Tongue (tissue), 2 donors: Measurements from ENCODE around the gene SCFD2. TPM values are rescaled to one million over a fixed set of nuclear protein-coding genes. Genes with fewer than 3 reads are reported as not detected.
A peak's percentile ranks its signal among the peaks of the same experiment; 100 is the strongest.

ENCODE experiments used
- DNase-seq: peaks from one replicate; pipeline ENCODE4 v3.0.0-alpha.2; 2015
- total RNA-seq: library from RNA; depleted of rRNA; stranded (reverse); fragments of >200 nt; gene quantifications from one replicate; pipeline ENCODE4 v1.2.3, GENCODE V29; 2014

SCFD2 gene
- total RNA-seq, 1 donor from 2014 or later, result 34.3 TPM

DNA sequence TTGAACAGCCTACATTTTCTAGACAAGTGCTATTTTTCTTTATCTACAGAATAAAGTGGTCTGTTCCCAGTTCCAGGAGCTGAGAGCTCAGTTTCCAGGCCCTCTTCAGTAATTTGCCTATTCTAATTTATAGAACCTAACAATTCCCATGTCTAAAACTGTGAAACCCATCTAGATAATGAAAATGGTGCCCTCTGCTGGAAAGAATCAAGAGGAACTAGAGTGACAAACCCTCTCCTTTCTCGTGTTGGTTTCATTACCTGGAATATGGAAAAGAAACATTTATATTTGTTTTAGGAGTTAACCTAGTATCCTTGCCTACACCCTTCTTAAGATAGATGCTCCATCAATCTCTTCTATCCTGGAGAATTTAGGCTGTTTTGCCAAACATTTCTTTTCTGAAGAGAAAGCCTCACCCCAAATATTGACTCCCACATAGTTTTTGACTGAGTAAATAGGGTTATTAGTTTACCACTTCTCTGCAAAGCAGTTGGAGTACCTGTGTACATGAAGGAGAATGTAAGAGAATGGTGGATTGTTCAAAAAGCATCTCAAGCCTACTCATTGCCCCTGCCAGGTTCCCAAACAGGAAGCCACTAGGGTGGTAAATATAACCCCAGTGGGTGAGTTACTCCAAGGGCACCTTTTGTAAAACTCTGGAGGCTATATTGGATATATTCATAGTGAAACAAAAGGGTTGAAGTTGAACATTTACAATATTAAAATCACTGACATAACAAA lies 382.1 kb downstream of the SCFD2 start:
- DNase-seq, result peak; percentile 86

DNA sequence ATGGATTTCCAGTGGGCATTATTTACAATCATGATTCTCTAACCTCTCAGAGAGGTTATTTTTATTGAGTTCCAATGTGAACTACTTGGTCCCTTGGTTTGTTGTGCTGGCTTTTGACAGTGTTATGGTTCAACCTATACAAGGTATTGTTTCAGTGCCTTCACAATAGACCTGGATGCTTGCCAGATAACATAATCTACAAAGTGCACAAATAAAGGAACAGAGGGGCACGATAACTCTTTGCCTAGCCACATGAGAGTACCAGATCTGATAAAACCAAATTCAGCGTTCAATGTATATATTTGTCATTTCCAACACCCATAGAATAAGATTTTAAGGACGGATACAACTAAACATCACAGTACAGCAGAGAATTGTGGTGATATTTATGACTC lies 382.9 kb downstream of the SCFD2 start:
- no peak for DNase-seq

DNA sequence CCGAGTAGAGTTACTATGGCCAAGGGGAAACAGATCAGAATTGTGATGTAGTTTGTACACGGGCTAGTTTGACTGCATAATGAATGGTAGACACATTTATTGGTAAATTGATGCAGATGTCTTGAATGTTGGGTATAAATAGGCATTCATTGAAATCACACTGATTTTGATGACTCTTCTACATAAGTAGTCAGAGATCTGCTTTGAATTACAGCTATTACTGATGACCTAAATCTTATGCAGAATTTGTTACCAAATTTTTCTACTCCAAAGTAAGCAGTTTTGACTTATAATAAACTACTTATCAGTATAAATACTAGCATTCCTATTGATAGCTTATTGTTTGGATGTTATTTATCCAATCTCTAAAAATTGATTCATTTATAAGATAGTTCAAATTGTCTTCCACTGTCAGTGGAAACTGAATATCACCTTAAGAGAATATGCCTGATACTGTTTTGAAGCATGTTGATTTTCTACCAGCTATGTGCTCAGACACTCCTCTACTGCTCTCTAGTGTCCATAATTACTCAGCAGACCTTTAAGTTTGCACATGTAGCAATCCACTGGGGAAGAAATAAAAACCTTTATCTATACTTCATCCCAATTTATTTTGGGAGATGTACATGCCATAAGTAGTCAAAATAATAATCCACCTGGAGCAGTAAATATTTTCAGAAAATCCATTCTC lies 383.5 kb downstream of the SCFD2 start:
- peak; percentile 81 for DNase-seq

DNA sequence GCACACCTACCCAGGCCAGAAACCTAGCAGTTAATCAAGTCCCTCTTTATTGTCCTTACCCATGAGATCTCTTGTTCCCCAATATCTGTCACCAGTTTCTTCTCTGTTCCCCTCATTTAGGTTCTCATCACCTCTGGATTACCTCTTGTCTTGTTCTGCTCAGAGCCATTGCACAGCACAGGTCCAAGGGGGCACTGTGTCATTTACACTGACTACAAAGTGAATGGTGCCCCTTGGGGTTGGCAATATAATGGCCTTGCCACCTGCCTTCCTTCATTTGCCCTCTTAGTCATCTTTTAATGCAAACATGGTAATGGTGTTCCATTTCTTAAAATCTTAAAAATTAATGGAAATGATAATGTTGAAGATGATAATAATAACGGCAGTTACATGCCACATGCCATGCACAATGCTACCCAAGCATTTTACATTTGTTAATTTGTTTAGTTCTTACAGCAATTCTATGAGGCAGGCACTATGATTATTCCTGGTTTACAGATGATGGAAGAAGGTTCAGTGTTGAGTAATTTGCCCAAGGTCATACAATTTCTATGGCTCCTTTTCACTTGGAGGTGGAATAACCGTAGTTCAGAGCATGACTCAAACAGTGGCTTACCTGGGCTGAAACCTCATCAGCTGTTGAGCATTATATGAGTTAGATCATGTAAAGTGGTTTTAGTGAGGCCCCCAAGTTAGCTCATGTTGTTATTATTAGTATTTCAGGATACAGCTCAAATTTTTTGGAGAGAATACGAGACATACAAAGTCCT lies 385.9 kb downstream of the SCFD2 start:
- DNase-seq, result peak; percentile 42

DNA sequence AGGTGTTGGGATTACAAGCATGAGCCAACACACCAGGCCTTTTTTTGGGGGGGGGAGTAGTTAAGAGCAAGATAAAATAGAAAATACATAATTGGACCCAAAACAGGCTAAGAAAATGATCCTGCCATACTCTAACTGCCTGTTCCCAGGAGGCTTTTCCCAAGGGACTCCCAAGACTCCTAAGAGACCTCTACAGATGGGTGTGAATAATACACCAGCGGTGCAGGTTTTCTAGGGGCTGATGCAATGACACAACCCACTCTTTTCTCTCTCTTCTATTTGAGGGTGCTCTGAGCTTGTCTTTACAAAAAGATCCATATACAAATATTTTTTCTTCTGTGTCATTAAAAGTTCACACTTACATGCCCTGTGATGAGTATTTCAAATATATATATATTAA lies 386.8 kb downstream of the SCFD2 start:
- no peak for DNase-seq

DNA sequence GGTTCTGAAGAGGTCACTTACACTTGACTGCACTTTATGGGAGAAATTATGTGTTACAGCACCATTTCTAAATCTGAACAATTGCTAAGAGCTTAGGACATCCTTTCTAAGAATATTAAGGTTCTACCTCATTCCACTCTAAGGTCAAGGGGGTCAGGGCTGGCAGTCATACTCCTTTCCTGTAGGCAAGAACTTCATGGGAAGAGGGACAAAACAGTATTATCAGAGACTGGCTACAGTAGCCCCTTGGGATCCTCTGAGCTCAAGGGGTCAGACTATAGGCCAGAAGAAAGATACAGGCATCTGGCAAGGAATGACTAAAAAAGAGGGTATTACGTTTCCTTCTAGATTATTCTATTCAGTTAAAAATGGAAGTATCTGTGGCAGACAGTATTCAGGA lies 388.6 kb downstream of the SCFD2 start:
- DNase-seq, result no peak

DNA sequence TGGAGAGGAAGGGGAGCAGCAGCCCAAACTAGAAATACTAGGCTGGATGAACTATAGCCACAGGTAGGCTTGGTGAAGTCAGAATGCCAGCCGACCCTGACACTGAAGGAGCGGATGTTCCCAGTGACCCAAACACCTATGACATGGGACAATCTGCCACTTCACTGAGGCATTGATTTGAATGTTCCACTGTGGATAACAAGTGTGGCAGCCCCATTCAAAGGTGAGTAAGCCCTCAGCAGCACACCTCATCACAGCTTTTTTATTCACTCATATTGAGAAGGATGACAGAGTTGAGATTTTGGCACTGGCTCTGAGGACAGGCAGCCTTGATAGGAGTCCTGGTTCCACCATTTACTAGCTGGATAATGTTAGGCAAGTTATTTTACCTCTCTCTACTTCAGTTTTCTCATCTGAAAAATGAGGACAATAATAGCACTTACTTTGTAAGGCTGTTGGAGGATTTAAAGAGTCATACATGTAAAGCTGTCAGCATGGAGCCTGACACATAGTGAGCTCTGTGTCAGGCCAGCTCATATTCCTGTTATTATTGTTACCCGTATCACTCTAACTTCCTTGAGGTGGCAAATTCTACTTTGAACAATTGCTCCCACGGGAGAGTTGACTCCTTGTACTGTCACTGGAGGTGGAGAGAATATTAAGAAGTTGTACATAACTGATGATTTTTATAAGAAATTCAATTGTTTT lies 389.2 kb downstream of the SCFD2 start:
- DNase-seq, result no peak

DNA sequence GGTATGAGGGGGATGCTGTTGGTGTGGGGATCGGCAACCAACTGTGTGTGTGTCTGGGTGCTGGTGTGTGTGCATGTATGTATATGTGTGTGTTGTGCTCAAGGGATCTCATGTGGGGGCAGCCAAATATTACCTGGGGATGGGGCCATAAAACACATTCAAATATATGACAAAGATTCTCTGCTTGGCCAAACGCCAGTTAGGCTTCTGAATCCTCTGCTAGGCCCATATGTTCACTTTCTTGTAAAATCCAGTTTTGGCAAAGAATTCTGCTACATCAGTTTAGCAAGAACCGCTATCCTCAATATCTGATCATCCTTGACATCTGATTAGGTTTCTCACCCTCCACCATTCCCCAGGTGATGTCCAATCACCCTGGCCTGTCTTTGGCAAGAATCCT lies 397.2 kb downstream of the SCFD2 start:
- no peak for DNase-seq

DNA sequence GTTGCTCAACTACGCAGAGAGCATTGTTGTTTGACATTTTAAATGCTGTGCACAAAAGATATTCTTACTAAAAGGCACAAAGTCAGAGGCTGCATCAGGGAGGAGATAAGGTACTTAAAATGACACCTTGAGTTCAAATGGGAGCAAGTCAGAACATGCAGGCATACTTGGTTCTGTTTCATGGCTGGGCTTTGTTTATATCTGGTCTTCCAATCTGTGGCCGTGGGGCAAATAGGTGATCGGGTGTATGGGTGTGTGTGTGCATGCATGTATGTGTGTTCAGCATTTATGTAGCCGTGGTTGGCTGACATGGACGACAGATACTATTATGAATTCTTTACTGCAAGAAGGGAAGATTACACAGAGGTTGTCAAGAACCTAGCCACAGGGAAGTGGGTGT lies 397.6 kb downstream of the SCFD2 start:
- no peak for DNase-seq

DNA sequence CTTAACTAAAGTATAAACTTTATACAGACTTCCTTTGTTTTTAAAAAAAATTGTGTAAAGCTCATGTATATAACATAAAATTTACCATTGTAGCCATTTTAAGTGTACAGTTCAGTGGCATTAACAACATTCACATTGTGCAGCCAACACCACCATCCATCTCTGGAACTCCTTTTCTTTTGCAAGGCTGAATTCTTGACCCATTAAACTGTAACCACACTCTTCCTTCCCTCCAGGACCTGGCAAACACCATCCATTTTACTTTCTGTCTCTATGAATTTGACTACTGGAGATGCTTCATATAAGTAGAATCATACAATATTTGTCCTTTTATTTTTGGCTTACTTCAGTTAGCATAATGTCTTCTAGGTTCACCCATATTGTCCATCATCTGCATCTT lies 399.1 kb downstream of the SCFD2 start:
- DNase-seq, result no peak

DNA sequence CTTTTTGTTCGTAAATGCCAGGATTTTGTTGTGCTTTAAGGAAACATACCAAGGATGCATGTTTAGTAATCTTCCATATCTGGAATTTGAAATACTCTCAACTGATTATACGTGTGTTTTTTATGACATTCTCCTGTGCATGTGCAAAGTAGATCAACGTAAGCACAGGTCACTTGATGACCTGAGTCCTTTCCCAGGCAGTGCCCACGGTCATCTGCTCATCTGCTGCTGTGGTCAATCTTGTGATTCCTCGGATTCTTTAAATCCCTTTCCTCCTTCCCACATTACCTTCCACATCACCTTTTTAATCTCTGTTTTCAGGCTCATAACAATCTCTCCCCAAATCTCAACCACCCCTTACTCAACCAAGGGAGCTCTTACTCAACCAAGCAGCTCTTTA lies 399.7 kb downstream of the SCFD2 start:
- no peak for DNase-seq

DNA sequence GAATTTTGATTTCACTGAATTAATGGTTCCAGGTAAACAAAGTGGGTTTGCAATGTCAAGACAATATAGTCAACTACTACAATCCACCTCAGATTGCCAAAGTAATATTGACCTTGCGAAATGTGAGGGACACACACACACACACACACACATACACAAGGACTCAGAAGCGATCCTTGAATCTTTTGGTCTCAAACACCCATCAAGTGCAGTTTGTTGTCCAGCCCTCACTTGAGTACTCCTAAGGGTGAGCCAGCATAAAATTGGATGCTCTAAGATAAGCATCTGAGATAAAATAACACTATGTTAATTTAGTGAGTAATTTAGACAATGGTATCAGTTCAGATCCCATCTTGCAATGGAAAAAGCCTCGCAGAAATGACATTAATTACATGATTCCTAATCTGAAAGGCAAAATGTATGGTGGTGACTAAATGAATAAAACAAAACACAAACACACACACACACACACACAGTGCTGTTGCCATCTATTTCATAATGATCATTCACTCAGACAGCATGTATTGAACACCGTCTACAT lies 401.2 kb downstream of the SCFD2 start:
- DNase-seq, result no peak

DNA sequence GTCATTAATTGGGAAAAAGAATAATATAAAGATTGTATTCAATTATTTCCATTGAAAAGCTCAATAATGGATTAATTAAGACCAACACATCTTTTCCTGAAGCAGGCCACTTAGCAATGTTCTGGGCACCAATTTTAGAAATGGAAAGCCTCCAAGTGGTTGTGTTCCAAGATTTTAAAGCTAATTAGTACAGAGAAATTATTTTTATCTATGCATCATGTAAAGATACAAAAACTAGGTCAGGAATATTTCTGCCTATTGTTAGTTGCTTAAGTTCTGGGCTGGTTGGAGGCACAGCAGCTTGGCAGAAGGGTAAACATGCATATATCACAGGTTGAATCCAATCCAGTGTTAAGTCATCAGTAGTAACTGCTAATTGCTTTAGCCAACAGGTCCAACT lies 401.9 kb downstream of the SCFD2 start:
- no peak for DNase-seq

DNA sequence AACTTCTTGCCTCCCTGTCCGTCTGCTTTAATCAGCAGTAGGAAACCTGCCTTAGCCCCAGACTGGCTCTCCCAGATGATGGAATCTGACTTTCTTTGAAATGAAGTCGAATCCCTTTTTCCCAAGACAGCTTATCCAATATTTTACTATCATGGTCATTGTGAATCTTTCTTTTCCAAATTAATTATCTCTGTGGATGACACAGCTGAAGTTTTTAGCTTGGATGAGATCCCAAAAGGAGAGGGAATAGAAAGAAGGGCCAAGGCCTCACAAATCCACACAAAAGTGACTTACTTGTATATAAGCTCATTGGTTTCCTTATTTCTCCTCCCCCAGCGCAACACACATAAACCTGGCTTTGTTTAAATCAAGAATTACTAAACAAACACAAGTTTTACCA lies 403.1 kb downstream of the SCFD2 start:
- peak; percentile 35 for DNase-seq

DNA sequence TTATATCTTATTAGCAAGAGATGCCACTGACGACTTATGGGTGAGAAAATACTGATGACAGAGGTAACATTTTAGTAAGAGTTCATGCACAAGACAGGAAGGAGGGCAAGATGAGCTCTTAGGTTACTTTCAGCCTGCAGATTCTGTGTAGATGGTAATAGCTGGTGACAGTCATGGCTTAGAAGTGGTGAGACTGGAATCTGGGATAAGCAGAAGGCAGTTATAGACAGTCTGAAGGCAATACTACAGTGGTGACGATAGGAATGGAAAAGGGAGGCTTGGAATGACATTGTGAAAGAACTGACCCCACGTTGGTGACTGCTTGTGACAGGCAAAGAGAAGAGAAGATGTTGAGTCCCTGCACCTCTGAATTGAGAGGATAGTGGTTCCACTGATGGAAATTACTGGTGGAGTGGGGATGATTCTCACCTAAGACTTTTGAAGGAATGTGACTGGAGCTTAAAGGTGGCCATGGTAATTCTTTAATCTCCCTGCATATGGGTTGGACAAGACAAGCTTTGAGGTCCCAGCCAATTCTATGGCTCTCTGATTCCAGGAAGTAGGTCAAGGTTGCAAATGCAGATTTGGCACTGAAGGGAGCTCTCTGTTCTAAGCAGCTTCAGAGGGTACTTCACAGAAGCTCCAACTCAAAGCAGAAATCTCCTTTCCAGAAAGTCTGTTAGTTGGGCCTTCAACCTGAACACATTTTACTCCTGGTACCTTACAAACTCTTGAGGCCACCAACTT lies 404.0 kb downstream of the SCFD2 start:
- DNase-seq, result no peak

DNA sequence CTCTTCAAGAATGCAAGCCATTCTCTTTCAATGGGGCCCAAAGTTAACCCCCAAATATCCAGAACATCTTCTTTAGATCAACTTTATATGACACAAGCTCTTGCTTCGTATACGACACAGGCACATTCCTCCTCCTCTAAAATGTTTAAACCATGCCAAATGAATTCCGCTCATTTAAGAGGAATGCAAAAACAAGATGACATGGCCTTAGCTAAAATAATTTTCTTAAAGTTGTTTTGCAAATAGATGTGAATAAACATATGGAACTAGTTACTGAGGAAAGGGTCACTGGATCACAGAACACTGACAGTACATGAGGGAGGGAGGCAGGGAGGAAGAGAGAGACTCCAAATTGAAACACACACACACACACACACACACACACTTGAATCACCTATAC lies 406.3 kb downstream of the SCFD2 start:
- peak; percentile 67 for DNase-seq

DNA sequence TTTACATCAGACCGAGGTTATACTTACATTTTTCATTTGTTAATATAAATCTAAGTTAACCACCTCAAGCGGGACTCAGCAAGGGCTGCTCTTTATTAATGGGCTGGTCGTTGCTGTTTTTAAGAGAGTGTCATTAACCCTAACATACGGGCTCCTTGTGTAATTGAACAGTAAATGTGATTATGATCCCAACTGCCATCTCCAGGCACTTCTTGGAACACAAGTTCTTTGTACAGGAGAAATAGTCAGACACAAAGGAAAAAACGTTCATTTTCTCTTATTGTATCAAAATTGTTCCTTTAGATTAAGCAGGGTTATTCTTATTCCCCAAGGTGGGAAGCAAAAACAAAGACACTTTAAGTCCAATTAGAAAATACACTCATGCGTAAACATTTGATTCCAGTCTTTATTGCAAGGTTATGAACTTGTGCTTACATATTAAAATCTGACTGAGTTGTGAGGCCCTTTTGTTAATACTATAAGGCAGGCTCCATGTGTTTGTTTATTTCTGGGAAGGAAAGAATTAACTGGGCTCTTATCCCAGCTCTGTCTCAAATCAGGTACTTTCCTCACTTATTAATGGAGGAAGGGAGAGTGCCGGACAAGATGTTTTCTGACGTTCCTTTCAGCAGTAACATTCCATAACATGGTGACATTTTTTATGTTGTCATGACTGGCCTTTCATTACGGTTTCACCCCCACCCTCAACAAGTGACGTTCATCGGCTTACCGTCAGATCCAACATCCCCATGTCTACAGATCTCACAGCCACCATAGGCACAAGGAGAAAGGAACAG lies 407.8 kb downstream of the SCFD2 start:
- DNase-seq, result peak; percentile 63

DNA sequence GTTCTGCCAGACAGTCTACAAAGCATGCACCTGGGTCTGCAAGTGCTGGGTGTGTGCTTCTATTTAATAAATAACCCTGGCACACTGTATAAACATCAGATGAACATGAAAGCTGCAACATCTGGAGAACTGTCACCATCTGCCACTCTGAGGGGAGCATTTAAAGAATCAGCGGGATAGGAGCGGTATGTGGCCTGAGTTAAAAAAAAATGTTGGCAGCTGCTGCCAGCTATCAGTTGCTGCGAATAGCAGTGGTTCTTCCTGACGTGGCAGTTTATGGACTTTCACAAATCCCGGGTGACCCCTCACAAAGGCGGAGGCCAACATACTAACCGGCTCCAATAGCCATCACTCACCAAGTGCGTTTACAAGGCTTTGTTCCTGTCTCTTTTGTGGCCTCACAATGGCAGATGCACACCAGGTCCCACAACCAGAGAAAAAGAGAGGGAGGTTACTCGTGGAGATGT lies 408.6 kb downstream of the SCFD2 start:
- peak; percentile 77 for DNase-seq

DNA sequence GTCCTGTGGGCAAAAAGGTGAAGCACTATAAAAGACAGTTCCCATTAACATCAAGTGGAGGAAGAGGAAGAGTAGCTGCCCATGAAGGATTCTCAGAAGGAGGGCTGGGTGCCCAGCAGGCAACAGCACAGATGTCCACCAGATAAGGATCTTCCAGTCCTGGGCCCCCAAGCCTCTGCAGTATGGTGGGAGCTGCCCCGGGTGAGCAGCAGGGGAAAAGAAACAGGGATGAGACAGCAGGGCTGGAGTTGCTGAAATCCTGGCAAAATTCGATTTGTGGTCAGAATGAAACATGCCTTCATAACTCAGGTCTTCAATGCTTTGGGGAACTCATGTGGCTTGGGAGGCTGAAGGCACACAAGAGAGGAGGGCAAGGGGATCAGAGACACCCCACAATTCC lies 409.2 kb downstream of the SCFD2 start:
- DNase-seq, result no peak

DNA sequence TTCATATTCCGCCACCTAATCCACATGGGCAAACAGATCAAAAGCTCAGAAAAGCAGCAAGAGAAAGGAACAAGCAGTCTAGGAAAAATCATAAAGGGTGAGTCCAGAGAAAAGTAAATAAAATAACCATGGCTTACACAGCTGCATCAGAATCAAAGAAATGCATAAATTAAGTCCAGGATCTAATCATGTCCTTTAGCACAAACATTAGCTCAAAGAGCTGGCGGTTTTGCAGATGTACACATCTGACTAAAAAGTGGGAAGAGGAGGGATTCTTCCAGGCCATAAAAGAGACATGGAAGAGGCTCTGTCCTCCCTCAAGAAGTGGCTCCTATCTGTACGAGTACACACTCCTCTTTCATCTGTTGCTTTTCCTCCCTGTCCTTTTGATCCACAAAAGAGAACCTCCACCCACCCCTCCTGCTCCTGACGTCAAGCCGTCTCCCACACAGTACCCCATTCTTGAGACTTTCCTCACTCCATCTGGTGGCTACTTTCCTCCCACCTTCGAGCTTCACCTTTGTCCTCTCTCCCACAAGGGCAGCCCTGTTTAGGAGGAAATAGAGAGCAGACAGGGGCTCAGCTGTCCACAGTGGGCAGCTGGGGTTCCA lies 411.2 kb downstream of the SCFD2 start:
- DNase-seq, result no peak
